Mesenteric fat pad (tissue), 1 donor: ENCODE results near the gene PORCN. TPM values are rescaled to one million over a fixed set of nuclear protein-coding genes. Genes with fewer than 3 reads are reported as not detected.

ENCODE experiments used
- DNase-seq: peaks from one replicate; pipeline ENCODE4 v3.0.0-alpha.2; 2020; ENCODE audit warnings: low spot score
- long read RNA-seq: library from polyadenylated mRNA; unstranded; transcript quantifications from one replicate; pipeline ENCODE4 v2.0.0, GENCODE V29; 2020
- total RNA-seq: library from RNA; stranded (reverse); fragmentation: NEBNext Ultra II Directional; extraction: Animal tissue kit (Norgen Biotek cat#: 25700); gene quantifications from one replicate; pipeline ENCODE4 v1.2.1, GENCODE V29; 2021
- donor health status: DM: yes; HTN: yes; CAD: no.

PORCN gene
- total RNA-seq, result 7.8 TPM
- long read RNA-seq, transcript PORCN-204 (13 exons, 1,672 nt), result major isoform, 14 of 39 reads
- long read RNA-seq, partial matches to known transcripts, result 7 of 39 reads
- long read RNA-seq, other reads (novel, unspliced or antisense), result 18 of 39 reads

DNA sequence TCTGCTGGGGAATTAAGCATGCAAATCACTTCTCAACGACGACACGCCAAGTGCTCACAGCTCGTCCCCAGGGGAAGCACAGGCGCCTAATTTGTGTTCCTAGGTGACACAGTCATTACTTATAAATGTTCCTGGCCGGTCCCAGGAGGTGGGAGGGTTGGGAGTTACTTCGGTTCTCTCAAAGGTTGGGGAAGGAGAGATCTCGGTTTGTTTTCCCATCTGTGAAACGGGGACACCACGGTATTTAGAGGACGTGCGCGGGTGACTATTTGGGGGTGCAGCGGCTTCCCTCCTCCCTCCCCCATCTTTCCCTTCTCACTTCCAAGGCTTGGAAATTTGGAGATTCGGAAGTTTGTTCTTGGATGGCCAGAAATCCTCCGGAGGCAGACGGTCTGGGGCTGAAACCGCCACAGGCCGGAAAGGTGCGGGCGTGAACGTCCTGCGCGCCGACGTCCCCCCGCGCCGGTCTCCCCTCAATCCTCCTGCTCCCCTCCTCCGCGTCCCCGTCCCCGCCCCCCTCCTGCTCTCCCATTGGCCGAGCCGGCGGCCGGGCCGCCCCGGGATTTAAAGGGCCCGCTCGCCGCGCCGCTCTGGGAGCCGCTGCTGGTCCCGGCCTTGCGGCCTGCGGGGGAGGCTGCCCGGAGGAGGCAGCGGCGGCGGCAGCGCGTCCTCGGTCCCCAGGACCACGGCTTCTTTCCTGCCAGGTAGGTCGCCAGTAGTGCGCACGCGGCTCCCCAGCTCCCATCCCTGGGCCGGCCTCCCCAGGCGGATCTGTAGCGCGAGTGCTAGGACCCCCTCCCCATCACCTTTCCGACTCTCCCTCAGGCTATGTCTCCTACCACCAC, at the start of gene PORCN:
Gene PORCN (plus strand): TSS at position 593 of the 845 bp plus-strand sequence. CDS start 829 bp downstream, outside the sequence.
- DNase-seq, result peak; percentile 93

DNA sequence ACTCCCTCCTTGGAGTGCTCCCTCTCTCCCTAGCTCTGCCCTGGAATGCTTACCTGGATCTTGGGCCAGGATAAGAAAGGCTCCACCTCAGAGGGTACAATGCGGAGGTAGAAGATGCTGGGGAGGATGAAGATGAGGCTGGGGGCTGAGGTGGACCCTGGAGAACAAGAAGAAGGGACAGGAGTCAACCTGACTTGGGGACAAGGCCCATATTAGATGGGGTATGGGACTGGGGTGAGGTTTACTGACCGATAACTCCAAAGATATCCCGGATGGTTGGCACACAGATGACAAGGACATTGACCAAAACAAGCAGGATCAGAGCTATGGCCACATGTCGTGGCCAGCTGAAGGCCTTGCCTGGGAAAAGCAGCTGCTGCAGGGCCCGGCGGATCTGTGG, 49.3 kb upstream of the PORCN start:
- peak; percentile 53 for DNase-seq

DNA sequence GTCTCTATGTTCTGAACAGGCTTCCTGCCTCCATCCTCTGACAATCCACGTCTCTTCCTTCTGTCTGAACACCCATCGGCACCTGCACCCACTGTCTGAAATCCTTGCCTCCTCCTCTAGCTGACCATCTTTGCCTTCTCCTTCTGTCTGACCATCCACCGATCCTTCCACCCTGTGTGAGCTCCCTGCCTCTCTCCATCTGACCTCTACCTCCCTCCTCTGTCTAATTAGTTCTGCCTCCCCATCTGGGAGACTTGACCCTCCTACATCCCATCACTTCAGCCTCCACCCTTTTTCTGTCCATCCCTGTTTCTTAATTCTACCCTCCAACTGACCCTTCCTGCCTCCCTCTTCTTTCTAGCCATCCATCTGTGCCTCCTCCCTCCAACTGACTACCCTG, 48.8 kb upstream of the PORCN start:
- DNase-seq, result no peak

DNA sequence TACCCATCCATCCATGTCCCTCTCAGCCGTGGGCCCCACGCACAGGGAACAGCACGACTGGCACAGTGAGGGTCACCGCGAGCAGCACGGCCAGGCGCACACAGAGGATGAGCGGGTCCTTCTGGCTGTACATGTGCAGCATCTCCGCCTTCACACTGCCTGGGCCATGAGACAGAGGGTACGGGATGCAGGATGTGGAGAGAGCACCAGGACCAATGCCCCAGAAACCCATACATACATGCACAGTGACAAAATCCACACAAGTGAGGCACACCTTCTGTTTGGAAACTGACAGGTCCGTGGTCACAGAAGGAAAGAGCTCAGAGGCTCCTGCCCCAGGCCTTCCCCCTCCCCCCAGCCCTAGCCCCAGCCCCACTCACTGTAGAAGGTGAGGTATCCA, 48.2 kb upstream of the PORCN start:
- DNase-seq, result no peak

DNA sequence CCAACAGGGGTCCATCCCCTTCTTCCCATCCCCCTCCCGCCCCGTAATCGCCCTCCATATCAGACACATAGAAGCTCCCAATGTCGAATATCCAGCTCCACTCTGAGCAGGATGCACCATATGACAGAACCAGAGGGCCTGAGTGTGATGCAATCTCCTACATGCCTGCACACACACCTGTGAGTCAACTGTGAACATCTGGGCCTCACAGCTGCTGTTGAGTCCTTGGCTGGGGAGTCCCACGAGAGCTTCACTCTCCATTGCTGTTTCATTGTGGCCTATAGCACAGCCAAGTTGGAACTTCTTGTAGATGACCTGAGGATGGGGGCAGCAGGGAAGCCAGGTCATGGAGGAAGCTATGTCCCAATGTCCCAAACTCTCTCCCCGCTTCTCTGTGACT, 47.0 kb upstream of the PORCN start:
- no peak for DNase-seq

DNA sequence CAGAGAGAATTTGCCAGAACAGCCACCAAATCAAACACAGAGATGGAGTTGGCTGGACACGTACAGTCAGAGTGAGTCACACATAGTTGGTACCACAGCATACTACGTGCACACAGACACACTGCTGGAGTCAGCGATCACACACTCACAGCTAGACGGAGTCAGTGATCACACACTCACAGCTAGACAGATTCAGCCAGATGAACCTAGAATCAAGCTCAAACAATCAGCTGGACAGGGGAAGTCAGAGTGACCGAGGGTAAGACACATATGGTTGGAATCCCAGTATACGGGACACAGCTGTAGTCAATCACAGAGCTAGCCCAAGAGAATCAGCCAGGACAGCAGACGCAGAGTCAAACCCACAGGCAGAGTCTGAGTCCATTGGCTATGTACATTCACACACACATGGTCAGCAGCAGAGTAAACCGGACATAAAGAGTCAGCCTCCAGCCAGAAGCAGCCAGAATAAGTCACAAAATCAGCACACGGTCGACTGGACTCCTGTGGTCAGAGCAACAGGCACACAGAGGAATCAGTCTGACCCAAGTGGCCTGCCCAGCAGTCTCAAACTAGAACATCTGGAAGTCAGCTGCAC, 43.4 kb upstream of the PORCN start:
- no peak for DNase-seq

DNA sequence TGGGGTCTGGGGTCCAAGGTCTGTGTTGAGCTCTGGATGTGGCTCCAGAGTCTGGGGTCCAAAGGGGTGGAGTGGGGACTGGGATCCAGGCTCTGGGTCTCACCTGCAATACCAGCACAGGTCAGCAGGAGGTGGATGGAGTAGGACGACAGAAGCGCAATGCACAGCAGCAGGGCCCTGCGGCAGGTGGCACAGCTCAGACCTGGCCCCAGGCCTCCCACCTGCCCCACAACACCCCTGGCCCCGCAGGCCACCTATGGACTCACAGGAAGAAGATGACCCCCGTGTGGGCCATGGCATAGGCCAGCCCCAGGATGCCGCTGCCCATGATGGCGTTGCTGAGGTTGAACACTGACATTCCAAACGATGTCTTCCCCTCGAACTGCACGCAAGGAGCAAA, 42.1 kb upstream of the PORCN start:
- DNase-seq, result no peak

DNA sequence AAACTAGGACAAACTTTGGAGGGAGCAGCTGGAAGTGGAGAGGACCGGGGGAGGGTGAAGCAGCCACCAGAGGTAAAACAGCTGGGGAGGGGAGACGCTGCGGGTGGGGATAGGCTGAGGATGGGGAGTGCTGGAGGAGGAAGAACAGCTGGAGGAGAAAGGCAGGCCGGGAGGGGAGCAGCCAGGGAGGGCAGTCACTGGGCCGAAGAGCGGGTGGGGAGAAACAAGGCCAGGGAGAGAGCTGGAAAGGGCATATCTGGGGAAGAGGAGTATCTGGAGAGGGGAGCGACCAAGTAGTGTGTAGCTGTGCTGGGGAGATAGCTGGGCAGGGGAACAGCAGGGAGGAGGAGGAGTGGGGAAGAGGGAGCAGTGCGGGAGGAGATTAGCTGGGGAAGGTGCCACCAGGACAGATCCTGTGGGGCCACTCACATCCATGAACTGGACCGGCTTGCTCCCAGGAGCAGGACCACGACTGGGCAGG, 41.5 kb upstream of the PORCN start:
- no peak for DNase-seq

DNA sequence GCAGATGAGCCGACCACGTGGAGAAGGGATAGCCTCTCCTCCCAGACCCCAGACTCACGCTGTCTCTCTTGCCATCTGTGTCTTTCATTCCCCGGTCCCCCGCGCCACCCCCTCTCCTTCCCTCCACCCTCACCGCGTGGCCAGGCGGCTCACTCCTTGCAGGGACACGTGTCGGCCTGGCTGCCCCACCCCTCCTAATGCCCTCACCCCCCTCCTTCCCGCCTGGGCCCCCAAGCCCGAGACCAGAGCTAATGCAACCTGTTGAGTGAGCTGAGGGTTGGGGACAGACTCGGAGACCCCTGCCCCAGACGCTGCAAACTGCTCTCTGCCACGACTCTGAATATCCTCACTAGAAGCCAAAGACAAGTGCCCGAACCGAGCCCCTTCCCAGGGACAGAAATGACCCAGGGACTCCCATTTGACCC, 40.5 kb upstream of the PORCN start:
- no peak for DNase-seq

DNA sequence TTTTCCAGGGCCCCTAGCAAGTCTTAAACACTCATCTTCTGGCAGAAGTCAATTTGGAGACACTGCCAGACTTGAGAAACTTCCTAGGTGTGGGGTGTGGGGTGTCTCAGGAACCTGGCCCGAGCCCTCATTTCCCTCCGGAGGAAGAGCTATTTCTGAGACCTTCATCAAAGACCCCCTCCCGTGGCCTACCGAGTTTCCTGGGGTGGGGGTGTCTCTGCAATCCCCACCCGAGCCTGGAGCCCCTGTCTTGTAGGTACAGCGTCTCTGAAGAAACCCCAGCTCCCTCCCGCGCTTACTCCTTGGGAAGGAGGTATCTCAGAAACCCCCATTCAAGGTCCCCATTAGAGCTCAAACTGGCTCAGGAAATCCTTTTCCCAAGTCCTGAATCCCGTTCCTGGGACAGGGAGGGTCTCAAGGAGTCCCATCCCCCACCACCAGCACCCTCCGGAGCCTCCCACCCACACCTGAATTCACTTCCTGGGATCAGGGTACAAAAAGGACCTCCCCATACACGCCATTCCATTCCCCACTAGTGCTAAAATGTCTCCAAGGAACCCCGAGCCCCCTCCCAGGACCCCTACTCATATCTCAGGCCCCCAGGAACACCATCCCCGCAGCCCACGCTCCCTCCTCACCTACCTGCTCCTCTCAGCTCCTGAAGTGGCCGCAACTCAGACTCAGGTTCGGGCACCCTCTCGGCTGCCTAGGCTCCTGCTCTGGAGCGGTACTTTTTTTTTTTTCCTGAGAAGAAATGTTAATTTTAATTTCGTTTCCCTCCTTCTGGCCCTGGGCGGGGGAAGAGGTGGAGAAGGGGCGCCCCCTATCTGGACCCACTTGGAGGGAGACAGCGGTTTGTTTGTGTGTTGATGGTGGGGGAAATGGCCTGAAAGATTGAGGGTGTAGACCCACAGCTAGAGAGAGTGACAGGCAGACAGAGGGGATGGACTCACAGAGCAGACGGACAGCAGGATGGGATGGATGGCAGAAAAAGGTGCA, 39.8 kb upstream of the PORCN start:
- no peak for DNase-seq

DNA sequence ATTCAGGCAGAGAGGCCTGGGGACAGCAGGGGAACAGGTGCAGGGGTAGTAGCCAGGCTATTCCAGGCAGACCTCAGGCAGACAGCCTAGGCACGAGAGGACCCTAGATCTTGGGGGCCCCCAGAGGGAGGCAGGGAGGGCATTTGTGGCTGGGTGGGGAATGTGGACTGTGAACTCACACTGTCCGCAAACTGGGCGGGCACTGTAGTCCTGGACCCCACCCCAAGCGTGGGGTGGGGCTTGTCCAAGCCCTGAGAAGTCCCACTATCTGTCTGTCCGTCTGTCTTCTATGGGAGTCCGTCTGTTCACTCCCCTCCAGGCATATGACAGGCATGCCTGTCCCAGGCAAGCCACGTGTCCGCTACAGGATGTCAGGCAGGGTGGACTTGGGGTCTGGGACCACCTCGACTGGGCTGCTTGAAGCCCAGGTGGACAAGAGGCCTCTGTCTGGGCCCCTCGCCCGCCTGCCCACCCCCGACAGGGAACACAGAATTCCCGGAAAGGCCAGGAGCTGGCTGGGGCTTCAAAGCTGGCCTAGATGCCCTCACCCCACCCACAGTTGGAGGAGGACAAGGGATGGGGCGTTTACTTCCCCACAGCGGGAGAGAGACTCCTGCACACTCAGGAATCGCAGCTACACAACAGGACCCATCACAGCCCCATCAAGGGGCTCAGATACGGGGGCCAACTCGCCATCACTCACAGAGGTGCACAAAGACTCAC, 38.5 kb upstream of the PORCN start, which contains the start of gene SLC38A5:
Gene SLC38A5 (minus strand): TSS at position 151 of the 723 bp plus-strand sequence. CDS start 2,336 bp downstream, outside the sequence.
- DNase-seq, result no peak

DNA sequence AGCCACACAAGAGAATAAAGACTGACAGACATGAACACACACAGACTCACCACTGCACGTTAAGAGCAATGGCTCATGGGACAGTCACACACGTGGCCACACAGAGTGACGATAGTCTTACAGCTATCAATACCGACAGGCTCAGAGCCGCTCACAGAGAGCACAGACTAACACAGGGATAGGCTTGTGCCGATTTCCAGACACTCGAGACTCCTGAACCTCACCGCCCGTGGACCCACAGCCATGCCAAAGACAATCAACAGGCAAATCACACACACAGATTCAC, 38.0 kb upstream of the PORCN start:
- no peak for DNase-seq

DNA sequence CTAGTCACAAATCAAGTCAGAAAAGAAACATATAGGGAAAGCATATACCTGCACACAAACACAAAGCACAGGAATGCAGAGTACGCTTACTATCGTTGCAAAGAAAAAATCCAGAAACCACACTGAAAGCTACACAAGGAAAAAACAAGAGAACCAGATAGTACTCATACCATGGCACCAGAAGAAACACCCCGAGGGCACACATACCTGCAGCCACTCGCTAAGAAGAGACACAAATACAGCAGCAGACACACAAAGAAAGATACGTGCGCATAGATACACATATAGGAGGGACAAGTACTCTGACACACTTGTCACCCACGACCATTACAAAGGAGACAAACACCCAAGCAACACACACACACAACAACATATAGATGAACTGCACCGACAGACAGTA, 37.3 kb upstream of the PORCN start:
- DNase-seq, result no peak

DNA sequence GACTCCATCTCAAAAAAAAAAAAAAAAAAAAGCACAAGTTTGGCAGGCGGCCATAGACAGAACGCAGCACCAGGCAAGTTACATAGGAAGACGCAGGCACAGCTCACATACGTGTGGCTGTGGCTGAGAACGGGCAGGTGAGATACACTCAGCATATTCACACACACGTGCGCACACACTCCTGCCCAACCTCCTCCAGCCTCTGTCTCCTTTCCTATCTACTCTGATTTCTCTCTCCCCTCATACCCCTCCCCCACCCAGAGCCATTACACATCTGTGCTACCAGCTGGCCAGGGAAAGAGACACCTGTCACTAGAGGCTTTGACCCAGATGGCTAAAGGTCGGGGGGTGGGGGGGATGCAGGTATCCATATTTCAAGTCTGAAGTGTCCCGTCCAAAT, 36.6 kb upstream of the PORCN start:
- no peak for DNase-seq

DNA sequence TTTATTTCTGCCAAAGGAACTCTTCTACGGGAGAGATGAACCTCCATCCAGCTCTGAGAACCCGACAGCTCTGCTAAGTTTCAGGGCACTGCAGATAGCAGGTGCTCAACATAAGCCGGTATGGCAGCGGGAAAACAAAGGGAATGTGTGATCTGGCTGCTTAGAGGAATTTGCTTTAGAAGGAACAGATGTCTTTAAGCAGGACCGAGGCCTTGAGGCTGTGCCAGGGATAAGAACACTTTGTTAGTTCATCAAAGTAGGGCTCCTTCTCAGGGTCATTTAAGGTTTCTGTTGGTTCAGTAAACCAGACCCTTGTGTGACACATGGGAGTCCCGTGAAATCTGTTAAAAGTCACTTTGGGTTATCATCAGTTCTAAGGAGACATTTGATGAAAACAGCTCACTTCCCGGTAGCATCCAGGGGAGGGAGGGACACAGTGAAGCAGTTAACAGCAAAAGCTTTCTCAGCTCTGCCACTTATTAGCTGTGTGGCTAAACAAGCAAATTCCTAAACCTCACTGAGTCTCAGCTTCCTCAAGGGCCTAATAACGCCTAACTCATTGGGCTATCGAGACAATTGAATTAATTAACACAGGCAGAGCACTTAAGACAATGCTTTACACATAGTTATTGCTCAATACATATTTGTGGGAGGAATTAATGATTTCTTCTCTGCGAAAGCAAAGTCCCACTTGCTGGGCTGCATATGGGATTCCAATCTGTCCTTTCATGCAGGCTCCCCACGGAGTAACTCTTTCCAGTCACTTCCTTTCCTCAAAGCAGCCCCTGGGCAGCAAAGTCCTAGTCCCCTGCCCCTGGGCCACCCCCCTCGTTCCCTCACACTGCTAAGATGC, 35.7 kb upstream of the PORCN start:
- no peak for DNase-seq

DNA sequence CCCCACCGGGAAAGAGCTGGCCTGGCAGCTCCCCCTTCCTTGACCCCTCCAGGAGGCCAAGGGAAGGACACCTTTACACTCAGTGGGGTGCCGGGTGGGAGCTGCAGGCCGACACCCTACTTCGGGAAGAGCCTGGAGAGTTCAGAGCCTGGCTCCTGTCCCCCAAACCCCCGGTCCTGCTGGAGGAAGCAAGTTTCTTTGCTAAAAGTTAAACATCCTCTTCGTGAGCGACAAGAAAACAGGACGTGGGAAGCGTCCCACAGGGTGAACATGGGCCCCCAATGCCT, 35.1 kb upstream of the PORCN start:
- no peak for DNase-seq

DNA sequence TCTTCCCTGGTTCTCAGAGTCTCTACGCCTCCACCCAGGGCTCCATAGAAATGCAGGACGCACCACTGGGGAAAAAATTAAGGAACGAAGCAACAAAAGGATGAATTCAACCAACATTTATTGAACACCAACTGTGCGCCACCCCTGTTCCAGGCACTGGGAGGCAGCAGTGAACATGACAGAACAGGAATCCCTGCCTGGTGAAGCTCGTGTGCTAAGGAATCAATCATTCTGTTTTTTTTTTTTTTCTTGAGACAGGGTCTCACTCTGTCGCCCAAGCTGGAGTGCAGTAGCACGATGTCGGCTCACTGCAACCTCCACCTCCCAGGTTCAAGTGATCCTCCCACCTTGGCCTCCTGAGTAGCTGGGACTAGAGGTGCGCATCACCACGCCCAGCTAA, 34.7 kb upstream of the PORCN start:
- DNase-seq, result no peak

DNA sequence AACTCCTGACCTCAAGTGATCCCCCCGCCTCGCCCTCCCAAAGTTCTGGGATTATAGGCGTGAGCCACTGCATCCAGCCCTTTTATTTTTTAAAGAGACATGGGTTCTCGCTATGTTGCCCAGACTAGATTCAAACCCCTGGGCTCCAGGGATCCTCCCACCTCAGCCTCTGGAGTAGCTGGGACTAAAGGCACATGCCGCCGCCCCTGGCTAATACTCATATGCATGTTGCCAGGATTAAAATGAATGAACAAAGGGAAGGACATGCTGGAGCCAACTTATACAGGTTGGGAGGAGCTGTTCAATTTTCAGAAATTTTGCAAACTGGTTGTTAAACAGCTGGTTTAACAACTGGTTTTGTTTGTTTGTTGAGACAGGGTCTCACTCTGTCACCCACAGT, 34.2 kb upstream of the PORCN start:
- DNase-seq, result no peak

DNA sequence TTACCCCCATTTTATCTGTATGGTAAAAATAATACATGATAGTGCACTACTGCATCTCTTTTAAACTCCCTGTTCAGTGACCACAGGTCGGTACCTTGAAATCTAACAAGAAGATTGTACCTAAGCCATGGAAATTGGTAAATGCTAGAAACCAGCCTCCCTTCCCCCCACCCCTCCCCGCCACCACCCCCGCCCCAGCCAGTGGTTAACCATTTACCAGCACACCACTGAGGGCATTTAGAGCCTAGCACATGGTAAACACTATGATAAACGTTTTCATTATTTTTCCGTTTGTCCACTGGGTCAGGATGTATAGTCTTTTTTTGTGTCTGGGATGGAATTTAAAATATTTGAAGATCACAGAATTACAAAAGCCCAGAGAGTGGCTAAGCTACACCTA, 33.5 kb upstream of the PORCN start:
- DNase-seq, result no peak
